Right forelimb (tissue), 1 donor: ENCODE results near the gene KRTAP5-4.
"Not testable (repeated sequence)": the region's sequence is repeated elsewhere in the genome, so short reads cannot be mapped to it uniquely, and the experiment has no call there.

Source experiments
- DNase-seq: peaks from one replicate; pipeline ENCODE4 v3.0.0-alpha.2; 2018

The KRTAP5-4 gene

DNA sequence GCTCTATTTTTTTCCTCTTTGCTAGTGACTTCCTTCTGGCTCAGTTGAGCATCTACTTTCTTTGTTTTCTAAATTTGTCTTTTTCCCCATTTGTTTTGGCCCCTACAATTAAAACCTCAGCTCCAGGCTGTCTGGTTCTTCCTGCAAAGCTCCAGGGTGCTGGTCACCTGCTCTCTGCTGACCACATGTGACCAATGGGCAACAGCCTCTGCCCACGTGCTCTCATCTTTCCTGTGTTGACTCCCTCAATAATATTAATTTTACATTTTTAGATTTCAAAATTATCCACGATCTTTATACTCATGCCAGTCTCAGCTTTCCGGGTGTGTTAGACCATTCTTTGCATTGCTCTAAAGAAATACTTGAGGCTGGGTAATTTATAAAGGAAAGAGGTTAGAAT lies 23.5 kb downstream of the KRTAP5-4 start:
- not testable (repeated sequence) for DNase-seq

DNA sequence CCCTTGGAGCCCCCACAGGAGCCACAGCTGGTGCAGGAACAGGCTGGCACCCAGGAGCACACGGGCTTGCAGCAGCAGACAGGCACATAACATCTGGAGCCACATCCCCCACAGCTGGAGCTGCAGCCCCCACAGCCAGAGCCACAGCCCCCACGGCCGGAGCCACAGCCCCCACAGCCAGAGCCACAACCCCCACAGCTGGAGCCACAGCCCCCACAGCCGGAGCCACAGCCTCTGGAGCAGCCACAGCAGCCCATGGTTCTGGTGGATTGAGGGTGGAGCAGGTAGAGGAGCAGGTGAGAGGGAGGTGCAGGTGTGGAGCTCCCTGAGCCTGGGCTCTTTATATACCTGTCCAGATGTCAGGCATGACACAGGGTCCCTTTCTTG lies 24.0 kb downstream of the KRTAP5-4 start, which contains the start of gene KRTAP5-2:
TSS of gene KRTAP5-2 (minus strand) at position 301 of the 387 bp plus-strand sequence. CDS start at position 257, 44 bp downstream.
- no peak for DNase-seq

DNA sequence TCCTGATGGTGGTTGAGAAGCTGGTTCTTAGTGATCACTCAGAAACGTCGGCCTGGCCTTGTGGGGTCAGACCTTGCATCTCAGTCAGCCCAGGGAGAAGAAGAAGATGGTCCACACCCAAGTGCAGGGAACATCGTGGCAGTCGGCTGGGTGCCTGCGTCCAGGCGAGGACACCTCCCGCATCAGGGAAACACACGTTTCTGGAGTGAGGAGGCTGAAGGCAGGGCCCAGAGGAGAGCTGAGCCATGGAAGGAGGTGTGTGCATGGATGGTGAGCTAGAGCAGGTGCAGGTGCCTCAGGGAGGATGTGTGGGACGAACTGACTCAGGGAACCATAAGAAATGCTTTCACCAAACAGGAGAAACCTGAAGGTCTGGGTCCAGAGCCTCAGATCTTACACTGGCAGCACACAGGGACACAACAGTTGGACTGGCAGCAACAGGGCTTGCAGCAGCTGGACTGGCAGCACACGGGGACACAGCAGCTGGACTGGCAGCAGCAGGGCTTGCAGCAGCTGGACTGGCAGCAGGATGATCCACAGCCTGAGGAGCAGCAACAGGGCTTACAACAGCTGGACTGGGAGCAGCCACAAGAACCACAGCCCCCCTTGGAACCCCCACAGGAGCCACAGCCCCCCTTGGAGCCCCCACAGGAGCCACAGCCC lies 24.5 kb downstream of the KRTAP5-4 start:
- DNase-seq, result peak; percentile 53

DNA sequence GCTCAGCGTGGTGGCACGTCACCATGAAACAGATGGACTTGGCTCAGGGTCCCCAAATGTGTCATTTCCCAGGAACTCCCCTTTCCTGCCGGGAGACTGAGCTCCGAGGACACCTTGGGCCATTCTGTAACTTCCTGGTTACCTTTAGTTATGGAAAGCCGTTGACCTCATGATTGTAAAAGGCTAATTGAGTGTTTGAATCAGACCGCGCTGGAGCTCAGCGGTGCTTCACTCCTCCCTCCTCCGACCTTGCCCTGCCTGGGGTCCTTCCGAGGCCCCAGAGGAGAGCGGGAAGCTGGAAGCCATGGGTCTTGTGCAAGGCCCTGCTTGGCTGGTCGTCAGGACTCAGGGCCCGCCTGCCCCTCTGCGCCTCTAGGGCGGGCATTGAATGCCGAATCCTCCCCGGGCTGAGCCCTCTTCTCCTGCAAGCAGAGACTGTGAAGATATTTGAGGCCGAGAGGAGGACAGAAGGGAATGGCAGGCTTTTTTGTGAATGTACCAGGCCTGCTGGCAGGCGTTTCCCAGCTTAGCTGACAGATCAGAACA lies 25.3 kb downstream of the KRTAP5-4 start:
- not testable (repeated sequence) for DNase-seq

DNA sequence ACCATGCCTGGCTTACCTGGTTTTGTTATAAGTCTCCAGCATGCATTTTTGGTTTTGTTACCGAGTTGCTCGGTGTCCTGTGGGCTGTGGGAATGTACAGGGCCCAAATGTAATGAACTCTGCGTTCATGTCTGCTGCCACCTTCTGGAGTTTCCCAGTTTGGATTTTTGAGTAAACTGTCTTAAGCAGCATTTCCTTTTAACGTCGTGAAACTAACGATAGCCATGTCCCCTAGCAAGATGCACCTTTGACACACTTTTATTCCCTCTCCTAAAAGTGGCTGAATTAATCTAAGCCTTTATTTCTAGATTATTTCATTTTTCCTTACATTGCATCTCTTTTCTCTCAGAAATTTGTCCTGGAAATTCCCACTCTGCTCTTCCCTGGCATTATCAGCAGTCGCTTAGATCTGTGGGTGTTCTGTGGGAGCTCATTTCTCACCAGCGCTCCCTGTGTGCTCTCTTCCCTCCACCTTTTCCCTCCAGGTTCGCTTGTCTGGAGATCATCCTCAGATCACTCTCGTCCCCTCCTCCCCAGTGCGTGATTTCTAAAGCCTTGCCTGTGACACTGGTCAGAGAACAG lies 25.9 kb downstream of the KRTAP5-4 start:
- not testable (repeated sequence) for DNase-seq

DNA sequence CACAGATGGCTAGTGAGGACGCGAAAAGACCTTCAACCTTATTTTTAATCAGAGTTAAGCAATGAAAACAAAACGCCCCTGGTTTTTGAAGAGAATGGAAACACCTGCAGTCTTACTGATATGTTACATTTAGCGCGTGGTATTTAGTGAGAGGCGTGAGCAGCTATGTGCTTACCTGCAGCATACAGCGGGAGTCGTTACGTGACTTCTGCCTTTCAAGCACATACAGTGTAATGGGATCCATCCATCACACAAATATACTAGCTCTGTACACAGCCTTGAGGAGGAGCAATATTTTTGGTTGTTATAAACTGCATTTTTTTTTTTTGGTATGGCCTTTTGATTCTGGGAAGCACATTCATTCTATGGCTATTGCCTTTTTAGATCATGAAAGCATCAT lies 29.3 kb downstream of the KRTAP5-4 start:
- no peak for DNase-seq

DNA sequence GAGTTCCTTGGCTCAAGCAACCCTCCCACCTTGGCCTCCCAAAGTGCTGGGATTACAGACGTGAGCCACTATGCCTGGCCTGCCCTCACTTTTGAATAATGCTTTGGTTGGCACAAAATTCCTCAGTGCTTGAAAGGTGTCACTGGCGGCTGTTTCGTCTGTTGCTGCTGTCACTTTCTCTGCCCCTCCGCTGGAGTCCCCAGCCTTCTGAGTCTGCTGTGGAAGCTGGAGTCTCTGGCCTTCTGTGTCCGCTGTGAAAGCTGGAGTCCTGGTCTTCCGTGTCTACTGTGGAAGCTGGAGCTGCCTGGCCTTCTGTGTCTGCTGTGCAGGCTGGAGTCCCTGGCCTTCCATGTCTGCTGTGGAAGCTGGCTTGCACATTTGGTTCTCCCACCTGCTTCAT lies 31.9 kb downstream of the KRTAP5-4 start:
- no peak for DNase-seq

DNA sequence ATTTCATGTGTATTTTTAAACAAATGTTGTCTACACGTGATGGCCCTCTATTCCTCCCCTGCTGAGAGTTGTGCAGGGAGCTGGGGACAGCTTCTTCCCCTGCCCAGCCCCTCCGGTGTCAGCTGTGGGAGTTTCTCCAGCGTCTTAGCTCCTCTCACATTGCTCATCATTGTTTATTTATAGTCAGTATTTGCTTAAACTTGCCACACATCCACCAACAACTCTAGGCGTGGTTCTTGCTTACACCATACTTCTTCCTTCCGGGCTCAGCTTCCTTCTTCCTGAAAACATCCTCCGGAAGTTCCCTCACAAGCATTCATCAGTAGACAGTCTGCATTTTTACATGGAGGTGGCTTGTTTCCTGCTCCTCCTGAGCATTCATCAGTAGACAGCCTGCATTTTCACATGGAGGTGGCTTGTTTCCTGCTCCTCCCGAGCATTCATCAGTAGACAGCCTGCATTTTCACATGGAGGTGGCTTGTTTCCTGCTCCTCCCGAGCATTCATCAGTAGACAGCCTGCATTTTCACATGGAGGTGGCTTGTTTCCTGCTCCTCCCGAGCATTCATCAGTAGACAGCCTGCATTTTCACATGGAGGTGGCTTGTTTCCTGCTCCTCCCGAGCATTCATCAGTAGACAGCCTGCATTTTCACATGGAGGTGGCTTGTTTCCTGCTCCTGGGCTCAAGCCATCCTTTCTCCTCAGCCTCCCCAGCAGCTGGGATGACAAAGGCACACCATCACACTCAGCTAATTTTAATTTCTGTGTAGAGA lies 32.6 kb downstream of the KRTAP5-4 start:
- DNase-seq, result not testable (repeated sequence)

DNA sequence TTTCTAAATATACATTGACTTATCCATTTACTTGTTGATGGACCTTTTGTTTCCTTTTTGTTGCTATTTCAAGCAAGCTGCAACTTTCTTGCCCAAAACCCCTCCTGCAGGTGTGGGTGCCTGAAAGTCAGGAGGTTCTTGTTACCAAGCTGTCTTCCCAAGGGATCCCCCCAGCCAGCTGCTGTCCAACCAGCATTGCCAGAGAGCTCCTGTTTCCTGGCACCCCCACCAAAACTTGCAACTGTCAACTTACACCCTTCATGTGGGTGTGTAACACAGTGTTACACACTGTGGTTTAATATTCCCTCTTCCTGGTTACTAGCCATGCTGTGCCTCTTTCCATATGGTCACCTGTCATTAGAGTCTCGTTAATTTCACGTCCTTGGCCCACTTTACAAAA lies 35.2 kb downstream of the KRTAP5-4 start:
- no peak for DNase-seq

DNA sequence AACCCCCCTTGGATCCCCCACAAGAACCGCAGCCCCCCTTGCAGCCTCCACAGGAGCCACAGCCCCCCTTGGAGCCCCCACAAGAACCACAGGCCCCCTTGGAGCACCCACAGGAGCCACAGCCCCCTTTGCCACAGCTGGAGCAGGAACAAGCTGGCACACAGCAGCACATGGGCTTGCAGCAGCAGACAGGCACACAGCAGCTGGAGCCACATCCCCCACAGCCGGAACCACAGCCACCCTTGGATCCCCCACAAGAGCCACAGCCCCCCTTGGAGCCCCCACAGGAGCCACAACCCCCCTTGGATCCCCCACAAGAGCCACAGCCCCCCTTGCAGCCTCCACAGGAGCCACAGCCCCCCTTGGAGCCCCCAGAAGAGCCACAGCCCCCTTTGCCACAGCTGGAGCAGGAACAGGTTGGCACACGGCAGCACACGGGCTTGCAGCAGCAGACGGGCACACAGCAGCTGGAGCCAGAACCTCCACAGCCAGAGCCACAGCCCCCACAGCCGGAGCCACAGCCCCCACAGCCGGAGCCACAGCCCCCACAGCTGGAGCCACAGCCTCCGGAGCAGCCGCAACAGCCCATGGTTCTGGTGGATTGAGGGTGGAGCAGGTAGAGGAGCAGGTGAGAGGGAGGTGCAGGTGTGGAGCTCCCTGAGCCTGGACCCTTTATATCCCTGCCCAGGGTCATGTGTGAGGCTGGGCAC lies 37.1 kb downstream of the KRTAP5-4 start, which contains the start of gene KRTAP5-1:
TSS of gene KRTAP5-1 (minus strand) at position 623 of the 710 bp plus-strand sequence. CDS start at position 589, 34 bp downstream.
- not testable (repeated sequence) for DNase-seq

DNA sequence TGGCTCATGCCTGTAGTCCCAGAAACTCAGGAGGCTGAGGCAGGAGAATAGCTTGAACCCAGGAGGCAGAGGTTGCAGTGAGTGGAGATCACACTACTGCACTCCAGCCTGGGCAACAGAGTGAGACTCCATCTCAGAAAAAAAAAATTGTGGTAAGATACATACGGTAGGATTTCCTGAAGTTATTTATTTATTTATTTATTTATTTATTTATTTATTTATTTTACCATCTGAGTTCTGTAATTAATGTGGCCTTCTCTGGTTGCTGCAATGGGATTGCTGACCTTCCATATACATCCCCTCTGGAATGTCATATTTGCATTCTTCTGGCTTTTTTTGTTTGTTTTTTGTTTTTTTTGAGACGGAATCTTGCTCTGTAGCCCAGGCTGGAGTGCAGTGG lies 39.0 kb downstream of the KRTAP5-4 start:
- DNase-seq, result not testable (repeated sequence)

DNA sequence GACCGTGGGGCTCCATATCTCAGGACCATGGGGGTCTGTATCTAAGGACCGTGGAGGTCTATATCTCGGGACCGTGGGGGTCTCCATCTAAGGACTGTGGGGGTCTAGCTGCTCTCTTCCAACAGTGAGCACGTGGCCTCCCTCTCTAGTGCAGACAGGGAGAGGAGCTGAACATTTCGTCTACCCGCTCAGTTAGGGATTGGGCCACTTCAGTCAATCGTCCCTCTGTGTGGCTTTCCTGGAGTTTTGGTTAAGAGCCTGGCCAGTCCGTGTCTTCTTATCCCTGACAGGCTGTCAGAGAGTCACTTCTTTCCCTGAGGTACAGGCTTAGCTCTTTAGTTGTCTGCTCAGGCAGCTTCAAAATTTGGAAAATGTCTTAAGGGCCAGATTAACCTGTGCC lies 40.0 kb downstream of the KRTAP5-4 start:
- no peak for DNase-seq

DNA sequence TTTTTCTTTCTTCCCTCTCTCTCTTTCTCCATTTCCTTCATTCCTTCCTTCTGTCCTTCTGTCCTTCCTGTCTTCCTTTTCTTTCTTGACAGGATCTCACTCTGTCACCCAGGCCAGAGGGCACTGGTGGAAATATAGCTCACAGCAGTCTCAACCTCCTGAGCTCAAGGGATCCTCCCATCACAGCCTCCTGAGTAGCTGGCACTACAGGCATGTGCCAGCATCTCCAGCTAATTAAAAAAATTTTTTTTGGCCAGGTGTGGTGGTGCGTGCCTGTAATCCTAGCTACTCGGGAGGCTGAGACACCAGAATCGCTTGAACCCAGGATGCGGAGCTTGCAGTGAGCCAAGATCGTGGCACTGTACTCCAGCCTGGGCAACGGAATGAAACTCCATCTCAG lies 45.1 kb downstream of the KRTAP5-4 start:
- DNase-seq, result no peak

DNA sequence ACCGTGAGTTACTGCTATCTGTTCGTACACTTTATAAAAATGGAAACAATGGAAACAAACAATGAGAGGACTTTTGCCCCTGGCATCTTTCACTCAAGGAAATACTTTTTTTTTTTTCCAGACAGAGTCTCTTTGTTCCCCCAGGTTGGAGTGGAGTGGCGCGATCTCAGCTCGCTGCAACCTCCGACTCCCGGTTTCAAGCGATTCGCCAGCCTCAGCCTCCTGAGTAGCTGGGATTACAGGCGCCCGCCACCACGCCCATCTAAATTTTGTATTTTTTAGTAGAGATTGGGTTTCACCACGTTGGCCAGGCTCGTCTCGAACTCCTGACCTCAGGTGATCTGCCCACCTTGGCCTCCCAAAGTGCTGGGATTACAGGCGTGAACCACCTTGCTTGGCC lies 46.2 kb downstream of the KRTAP5-4 start:
- DNase-seq, result not testable (repeated sequence)

DNA sequence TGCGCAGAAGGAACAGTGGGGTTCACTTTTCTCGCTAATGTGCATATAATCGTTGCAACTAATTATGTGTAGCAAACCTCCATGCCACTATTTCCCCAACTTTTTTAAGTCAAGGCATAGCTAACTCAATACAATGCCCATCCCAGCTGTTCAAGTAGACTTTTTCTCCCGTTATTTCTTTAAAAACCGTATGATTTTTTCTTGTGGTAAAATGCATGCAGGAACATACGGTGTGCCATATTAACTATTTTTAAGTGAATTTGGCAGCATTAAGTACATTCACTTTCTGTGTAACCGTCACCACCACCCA lies 47.0 kb downstream of the KRTAP5-4 start:
- DNase-seq, result no peak

DNA sequence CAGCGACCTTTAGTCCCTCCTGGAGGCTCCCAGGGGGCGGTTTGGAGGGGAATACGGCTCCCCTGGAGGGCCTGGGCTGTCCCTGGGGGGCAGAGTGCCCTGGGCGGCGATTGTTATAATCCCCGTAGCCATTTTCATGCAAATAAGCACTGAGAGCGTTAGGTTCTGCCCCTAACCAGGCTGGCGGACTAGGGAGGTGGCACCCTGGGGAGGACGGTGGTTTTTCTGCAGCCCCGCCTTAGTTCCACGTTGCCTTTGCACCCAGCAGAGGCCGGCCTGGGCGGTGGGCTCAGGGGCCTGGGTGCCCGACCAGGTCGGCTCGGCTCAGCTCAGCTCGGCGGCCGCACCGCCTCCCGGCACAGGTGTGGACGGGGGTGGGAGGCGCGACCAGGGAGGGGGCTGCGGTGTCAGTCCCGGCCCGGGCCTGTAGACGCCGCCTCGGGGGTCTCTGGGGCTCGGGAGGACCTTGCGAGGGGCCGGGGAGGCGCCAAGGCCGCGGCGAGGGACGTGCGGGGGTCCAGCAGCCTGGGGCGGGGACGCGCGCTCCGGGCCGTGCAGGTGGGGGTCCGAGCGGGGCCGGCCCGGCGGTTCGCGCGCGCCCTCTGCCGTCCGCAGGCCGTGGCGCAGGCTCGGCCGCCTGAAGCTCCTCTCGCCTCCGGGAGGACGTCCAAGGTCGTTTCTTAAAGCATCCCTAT lies 47.6 kb downstream of the KRTAP5-4 start:
- DNase-seq, result peak; percentile 73

DNA sequence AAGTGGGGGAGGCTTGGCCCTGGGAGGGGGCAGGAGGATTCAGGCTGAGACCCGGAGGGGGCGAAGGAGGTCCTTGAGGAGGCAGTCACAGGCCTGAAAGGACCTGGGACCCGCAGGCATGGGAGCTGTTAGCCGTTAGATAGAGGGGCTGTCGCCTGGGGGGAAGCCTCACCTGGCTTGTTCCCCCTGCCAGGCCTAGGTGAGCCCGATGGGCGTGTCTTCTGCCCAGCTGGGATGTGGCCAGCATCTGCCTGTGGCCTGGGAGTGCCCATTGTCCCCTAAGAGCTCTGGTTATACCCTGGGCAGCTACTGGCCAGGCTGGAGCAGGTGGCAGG lies 48.1 kb downstream of the KRTAP5-4 start:
- DNase-seq, result no peak

DNA sequence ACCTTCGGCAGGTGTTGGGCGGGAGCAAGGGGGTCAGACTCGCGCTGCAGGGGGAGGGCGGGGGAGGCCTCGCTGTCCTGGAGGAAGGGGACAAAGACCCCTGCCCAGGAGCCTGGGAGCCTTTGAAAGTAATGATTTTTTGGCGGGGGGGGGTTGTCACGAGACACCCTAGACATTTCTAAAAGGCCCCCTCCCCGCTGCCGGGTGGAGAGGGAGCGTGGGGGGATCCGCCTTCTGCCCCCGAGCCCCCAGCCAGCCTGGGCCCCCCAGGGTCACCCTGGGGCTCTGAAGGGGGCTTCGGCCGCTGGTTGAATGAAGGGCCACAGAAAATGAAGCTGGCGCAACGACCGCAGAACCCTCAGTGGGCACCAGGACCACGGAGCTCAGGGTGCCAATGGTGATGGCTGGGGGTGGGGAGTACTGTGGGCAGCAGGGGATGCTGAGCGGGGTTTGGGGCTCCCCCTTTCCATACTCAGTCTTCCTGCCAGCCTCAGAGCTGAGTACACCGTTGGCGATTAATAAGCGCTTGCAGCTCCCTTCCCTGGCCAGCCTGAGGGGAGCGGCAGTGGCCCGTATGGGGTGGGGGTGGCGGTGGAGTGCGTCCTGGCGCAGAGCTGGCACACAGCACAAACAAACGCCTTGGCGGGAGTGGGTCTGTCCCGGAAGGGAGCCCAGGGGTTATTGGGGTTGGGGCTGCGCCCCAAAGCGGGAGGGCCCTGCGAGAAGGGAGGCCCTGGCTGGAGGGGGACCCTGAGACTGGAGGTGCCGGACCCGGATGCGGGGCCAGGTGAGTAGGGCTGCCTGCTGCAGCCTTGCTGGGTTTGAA lies 48.6 kb downstream of the KRTAP5-4 start:
- DNase-seq, result peak; percentile 41

DNA sequence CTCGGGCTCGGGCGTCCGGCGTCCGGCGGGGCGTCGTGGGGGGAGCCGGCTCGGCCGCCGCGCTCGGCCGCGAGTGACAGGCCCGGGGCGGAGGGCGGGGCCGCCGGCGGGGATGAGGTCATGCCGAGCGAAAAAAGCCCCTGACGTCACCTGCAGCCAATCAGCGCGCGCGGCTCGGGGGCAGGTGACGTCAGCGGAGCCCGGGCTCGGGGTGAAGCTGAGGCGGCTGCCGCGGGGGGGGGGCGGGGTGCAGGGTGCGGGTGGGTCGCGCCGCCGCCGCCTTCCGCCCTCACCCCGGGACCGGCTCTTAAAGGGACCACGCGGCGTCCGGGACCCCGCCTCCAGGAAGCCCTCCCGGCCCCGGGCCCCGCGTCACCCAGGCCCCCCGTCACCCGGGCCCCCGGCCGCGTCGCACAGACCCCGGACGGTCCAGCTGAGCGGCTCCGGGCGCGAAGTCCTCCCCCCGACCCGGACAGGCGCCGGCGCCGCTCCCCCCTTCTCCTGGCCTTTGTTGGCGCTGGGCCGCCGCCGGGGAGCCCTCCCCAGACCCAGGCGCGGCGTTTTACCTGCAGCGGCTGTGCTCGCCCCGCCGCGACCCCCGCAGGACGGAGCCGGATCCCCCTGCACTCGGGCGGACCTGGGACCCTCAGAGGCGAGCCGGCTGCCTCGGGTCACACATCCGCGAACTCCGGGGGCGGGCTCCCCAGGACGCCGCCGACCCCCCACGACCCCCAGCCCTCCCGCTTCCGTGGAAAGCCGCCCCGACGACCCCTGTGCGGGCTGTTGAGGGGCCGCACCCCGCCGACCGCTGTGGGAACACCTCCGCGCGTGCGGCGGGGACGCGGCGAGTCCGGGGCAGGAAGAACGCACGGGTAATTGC lies 49.5 kb downstream of the KRTAP5-4 start, which contains the start of gene DUSP8:
TSS of gene DUSP8 (minus strand) at position 75 of the 880 bp plus-strand sequence. CDS start 6,445 bp downstream, outside the sequence.
- peak; percentile 92 for DNase-seq

DNA sequence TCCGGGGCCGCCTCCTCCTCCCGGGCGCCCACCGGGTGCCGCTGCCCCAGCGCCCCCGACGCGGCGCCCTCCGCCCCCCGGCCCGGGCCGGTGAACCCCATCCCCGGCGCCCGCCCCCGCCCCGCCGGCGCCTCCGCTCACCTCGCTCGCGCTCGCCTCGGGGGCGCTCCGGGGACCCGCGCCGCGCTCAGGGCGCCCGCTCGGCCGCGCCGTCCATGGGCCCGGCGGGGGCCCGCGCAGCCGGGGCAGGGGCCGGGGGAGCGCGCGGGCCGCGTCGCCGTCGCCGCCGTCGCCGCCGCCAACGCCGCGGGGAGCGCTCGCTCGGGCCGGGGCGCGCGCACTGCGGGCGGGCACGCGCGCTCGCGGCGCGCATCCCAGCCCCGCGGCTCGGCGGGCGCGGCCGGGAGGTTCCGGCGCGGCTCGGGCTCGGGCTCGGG lies 50.2 kb downstream of the KRTAP5-4 start:
- no peak for DNase-seq
